Loucy (cell line): ENCODE measurements around the gene OOSP4A.

Experiments
- H2AFZ ChIP-seq: fragments of 200-600 bp; sonication (generic); 2 replicates; pipeline ENCODE4 v1.6.0; 2016; ENCODE audit warnings: antibody characterized with exemption, mild to moderate bottlenecking, low read length, moderate library complexity
- H3F3A ChIP-seq: fragments of 200-600 bp; 2 replicates; pipeline ENCODE4 v1.6.0; 2016; ENCODE audit warnings: antibody characterized with exemption, low read depth, mild to moderate bottlenecking
- H3K27me3 ChIP-seq: fragments of 200-600 bp; sonication (generic); 2 replicates; pipeline ENCODE4 v1.6.1; 2014; ENCODE audit warnings: low read length, mild to moderate bottlenecking; ENCODE audit not compliant: insufficient read depth, poor library complexity, severe bottlenecking
- H3K36me3 ChIP-seq: fragments of 200-600 bp; sonication (generic); 2 replicates; pipeline ENCODE4 v1.6.1; 2016; ENCODE audit warnings: low read length; ENCODE audit not compliant: insufficient read depth
- H3K4me1 ChIP-seq: fragments of 200-600 bp; sonication (generic); 2 replicates; pipeline ENCODE4 v1.5.1; 2014; ENCODE audit warnings: low read length, mild to moderate bottlenecking; ENCODE audit not compliant: insufficient read depth, poor library complexity, severe bottlenecking
- H3K4me2 ChIP-seq: fragments of 200-600 bp; sonication (generic); 2 replicates; pipeline ENCODE4 v1.6.0; 2014; ENCODE audit warnings: antibody characterized with exemption, low read length, low read depth, mild to moderate bottlenecking; ENCODE audit not compliant: poor library complexity, severe bottlenecking
- H3K4me3 ChIP-seq: fragments of 200-600 bp; sonication (generic); 2 replicates; pipeline ENCODE4 v1.5.1; 2014; ENCODE audit warnings: low read length, mild to moderate bottlenecking, mixed read lengths; ENCODE audit not compliant: poor library complexity, severe bottlenecking
- H3K79me2 ChIP-seq: fragments of 200-600 bp; sonication (generic); 2 replicates; pipeline ENCODE4 v1.6.1; 2014; ENCODE audit warnings: low read length; ENCODE audit not compliant: insufficient read depth
- H3K9ac ChIP-seq: fragments of 200-600 bp; sonication (generic); 2 replicates; pipeline ENCODE4 v1.6.0; 2014; ENCODE audit warnings: mild to moderate bottlenecking, low read depth, low read length, moderate library complexity; ENCODE audit not compliant: poor library complexity, severe bottlenecking
- H3K9me2 ChIP-seq: fragments of 200-600 bp; sonication (generic); replicated peaks from 2 replicates; pipeline ENCODE4 v1.6.1; 2016; ENCODE audit warnings: low read depth, low read length, mixed read lengths
- H3K9me3 ChIP-seq: fragments of 200-600 bp; sonication (generic); 2 replicates; pipeline ENCODE4 v1.6.1; 2014; ENCODE audit warnings: mild to moderate bottlenecking, antibody characterized with exemption, low read length, low read depth; ENCODE audit not compliant: insufficient read depth
- H4K20me1 ChIP-seq: fragments of 200-600 bp; sonication (generic); 2 replicates; pipeline ENCODE4 v1.6.0; 2014; ENCODE audit warnings: antibody characterized with exemption, low read length, mild to moderate bottlenecking; ENCODE audit not compliant: insufficient read depth, poor library complexity, severe bottlenecking
- EZH2phosphoT487 ChIP-seq: fragments of 200-600 bp; IDR thresholded peaks from 2 replicates; pipeline ENCODE4 v1.6.1; 2018; ENCODE audit warnings: antibody characterized with exemption, mild to moderate bottlenecking, moderate library complexity, borderline replicate concordance
- TF ChIP-seq, protein P1 (sequence below): fragments of 200-600 bp; sonication (generic); conservative IDR thresholded peaks from 2 replicates; pipeline ENCODE4 v1.5.1; 2014; ENCODE audit warnings: mild to moderate bottlenecking, antibody characterized with exemption, low read length

Gene OOSP4A

DNA sequence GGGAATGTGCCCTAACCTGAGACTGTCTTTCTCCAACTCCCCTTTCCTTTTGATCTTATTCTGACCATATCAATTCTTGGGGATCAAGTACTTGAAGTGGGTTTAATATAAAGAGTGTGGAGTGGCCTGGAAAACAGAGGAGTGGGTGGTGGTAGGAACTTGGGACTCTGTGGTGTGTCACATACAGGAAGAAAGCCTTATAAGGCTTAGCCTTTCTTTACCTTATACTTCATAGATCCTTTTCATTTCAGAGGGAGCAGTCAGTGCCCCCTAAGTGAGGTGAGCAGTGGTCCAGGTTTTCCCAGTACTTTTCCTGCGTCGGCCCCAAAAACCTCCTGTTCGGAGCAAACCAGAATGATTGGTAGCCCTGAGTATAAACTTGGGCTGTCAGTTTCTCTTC, 25.1 kb upstream of the OOSP4A start:
- Histone ChIP-seq H3K4me2 (no peak overlapping the region), H3F3A (no peaks in the 10 kb centered on the region), H3K79me2 (no peaks in the 10 kb centered on the region), H3K27me3 (no peaks in the 10 kb centered on the region), H3K9me2 (no peaks in the 10 kb centered on the region), H3K9ac (no peak overlapping the region), H3K9me3 (no peaks in the 10 kb centered on the region), H3K4me1 (peaks cover 8% of the 10 kb centered on the region), H3K36me3 (no peaks in the 10 kb centered on the region), H3K4me3 (no peak overlapping the region), H2AFZ (no peak overlapping the region), H4K20me1 (no peaks in the 10 kb centered on the region)
- no peak for TF ChIP-seq EZH2phosphoT487
- TF ChIP-seq, protein P1, sequence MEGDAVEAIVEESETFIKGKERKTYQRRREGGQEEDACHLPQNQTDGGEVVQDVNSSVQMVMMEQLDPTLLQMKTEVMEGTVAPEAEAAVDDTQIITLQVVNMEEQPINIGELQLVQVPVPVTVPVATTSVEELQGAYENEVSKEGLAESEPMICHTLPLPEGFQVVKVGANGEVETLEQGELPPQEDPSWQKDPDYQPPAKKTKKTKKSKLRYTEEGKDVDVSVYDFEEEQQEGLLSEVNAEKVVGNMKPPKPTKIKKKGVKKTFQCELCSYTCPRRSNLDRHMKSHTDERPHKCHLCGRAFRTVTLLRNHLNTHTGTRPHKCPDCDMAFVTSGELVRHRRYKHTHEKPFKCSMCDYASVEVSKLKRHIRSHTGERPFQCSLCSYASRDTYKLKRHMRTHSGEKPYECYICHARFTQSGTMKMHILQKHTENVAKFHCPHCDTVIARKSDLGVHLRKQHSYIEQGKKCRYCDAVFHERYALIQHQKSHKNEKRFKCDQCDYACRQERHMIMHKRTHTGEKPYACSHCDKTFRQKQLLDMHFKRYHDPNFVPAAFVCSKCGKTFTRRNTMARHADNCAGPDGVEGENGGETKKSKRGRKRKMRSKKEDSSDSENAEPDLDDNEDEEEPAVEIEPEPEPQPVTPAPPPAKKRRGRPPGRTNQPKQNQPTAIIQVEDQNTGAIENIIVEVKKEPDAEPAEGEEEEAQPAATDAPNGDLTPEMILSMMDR = no peak

DNA sequence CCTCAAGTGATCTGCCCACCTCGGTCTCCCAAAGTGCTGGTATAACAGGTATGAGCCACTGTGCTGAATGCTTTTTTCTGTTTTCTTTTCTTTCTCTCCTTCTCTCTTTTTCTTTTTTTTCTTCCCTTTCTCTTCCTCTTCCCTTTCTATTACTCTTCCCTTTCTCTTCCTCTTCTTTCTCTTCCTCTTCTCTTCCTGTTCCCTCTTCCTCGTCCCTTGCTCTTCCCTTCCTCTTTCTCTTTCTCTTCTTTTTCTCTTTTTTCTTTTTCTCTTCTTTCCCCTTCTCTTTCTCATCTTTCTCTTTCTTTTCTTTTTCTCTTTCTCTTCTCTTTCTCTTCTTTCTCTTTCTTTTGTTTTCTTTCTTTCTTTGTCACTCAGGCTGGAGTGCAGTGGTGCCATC, 24.4 kb upstream of the OOSP4A start:
- Histone ChIP-seq H3K36me3 (no peaks in the 10 kb centered on the region), H3K9me2 (no peaks in the 10 kb centered on the region), H3F3A (no peaks in the 10 kb centered on the region), H3K9me3 (no peaks in the 10 kb centered on the region), H3K27me3 (no peaks in the 10 kb centered on the region), H3K4me2 (no peak overlapping the region), H4K20me1 (no peaks in the 10 kb centered on the region), H3K79me2 (no peaks in the 10 kb centered on the region), H3K4me1 (peaks cover 14% of the 10 kb centered on the region), H3K9ac (no peak overlapping the region), H3K4me3 (no peak overlapping the region), H2AFZ (no peak overlapping the region)
- no peak for TF ChIP-seq EZH2phosphoT487
- TF ChIP-seq, protein P1 = no peak

DNA sequence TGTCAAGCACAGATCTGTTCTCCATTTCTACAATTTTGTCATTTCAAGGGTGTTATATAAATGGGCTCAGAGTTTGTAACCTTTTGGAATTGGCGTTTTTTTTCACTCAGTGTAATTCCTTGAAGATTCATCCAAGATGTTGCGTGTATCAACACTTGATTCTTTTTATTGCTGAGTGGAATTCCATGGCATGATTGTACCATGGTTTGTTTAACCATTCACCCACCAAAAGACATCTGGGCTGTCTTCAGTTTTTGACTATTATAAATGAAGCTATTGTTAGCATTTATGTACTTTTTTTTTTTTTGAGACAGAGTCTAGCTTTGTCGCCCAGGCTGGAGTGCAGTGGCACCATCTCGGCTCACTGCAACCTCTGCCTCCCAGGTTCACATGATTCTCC, 22.7 kb upstream of the OOSP4A start:
- H3K4me3 ChIP-seq = no peak overlapping the region
- H3K27me3 ChIP-seq = no peaks in the 10 kb centered on the region
- TF ChIP-seq, protein P1 = no peak
- TF ChIP-seq EZH2phosphoT487 = no peak
- H3K9ac ChIP-seq = no peak overlapping the region
- H4K20me1 ChIP-seq = no peaks in the 10 kb centered on the region
- no peaks in the 10 kb centered on the region for H3K79me2 ChIP-seq
- H3K36me3 ChIP-seq = no peaks in the 10 kb centered on the region
- H3K4me1 ChIP-seq = peaks cover 30% of the 10 kb centered on the region
- H3K9me3 ChIP-seq = no peaks in the 10 kb centered on the region
- H3F3A ChIP-seq = no peaks in the 10 kb centered on the region
- no peak overlapping the region for H3K4me2 ChIP-seq
- H2AFZ ChIP-seq = no peak overlapping the region
- no peaks in the 10 kb centered on the region for H3K9me2 ChIP-seq
